HG02884 (cell line): ENCODE results near the gene LHFPL2.
"Not testable (repeated sequence)": the region's sequence is repeated elsewhere in the genome, so short reads cannot be mapped to it uniquely, and the experiment has no call there.

ENCODE experiments used
- ATAC-seq: cut with Tn5 transposase; IDR thresholded peaks from one replicate; pipeline ENCODE4 v1.9.1; 2021; ENCODE audit warnings: mild to moderate bottlenecking, moderate library complexity; ENCODE audit not compliant: unreplicated experiment

The LHFPL2 gene

GRCh38 chr5:78666975-78667374 is 18.4 kb upstream of the LHFPL2 start:
- ATAC-seq, result not testable (repeated sequence)

- no peak for ATAC-seq
Observed at GRCh38 chr5:78666041-78666444, 17.5 kb upstream of the LHFPL2 start.

- no peak for ATAC-seq
Observed at GRCh38 chr5:78665534-78665933, 17.0 kb upstream of the LHFPL2 start.

GRCh38 chr5:78662323-78662722 is 13.8 kb upstream of the LHFPL2 start:
- no peak for ATAC-seq

GRCh38 chr5:78661691-78662090 is 13.1 kb upstream of the LHFPL2 start:
- no peak for ATAC-seq

GRCh38 chr5:78661044-78661443 is 12.5 kb upstream of the LHFPL2 start:
- ATAC-seq, result no peak

- no peak for ATAC-seq
Observed at GRCh38 chr5:78660401-78660800, 11.8 kb upstream of the LHFPL2 start.

DNA sequence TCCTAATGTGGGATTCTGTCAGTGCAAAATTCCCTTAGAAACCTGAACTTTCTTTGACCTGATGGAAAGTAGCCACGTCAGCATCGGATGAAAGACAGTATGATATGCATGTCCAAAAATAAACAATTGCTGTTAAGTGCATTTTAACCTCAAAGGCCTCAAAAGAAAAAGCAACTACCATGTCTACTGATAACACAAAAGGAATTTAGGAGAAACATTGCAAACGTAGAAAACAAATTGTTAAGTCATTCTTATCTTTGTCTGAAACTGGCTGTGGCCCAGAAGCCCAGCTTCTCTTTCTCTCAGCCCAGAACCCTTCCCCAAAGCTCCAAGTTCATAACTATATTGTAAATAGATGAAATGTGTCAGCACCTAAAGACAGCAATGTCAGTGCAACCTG is 11.1 kb upstream of the LHFPL2 start:
- ATAC-seq, result no peak

DNA sequence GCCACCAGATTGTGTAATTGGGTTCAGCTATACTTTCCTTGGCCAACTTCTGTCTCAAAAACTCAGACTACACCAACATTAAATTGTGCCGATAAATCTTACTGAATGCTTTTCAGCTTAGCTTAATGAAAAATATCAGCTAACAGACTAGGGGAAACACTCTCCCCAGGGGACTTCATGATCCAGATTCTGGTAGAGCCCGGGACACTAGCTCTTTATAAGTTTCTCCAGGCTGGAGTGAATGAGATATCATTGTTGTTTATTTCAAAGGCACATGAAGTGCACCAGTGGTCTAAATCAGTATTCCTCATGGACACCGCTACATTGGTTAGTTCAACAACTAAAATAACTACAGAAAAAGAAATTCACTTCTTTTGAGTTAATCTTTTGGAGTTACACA is 10.5 kb upstream of the LHFPL2 start:
- no peak for ATAC-seq

DNA sequence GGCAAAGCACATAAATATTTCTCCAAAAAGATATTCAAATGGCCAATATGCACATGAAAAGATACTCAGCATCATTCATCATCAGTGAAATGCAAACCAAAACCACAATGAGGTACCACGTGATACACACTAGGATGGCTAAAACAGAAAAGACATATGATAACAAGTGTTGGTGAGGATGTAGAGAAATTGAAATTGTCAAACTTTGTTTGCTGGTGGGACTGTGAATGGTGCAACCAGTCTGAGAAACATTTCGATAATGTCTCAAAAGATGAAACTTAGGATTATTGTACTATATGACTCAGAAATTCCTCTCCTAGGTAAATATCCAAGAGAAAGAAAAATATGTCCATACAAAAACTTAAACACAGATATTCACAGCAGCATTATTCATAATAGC is 8.6 kb upstream of the LHFPL2 start:
- ATAC-seq, result no peak

DNA sequence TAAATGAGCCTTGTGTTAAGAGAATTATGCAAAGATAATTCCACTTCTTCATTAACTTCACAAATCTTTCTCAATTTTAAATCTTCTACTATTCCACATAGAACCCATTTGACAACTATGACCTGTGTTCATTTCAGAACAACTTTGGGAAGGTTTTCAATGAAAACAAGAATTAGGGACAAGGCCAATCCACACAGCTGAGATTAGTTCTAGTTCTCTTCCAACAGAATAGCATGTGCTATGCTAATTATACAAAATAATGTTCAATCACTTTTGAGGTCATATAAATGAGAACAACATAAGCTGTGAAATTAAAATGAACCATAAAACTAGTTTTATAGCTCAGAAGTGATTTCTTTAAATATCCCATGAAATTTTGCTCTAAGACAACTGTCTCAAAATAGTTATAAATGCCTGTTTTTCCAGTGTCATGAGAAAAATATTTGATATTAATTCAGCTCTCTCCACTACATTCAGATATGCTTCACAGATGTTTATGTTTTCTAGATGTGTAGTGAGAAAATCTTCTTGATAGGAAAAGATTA is 7.2 kb upstream of the LHFPL2 start:
- no peak for ATAC-seq

DNA sequence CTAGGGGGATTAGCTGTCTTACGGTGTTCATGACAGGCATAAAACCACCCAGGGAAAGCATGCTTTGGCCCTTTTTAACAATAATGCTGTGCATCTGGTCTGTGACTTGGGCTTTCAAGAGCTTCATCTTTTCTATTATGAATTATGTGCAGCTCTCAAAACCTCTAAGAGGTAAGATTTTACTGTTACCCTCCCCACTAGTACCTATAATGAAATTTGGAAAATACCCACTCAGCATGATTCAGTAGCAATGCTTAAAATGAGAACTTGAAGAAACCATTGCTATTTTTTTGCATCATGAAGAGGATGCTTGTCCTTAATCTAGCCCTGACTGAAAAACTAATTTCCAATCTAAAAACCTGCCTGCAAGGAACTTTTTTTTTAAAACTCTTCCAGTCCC is 5.8 kb upstream of the LHFPL2 start:
- no peak for ATAC-seq

DNA sequence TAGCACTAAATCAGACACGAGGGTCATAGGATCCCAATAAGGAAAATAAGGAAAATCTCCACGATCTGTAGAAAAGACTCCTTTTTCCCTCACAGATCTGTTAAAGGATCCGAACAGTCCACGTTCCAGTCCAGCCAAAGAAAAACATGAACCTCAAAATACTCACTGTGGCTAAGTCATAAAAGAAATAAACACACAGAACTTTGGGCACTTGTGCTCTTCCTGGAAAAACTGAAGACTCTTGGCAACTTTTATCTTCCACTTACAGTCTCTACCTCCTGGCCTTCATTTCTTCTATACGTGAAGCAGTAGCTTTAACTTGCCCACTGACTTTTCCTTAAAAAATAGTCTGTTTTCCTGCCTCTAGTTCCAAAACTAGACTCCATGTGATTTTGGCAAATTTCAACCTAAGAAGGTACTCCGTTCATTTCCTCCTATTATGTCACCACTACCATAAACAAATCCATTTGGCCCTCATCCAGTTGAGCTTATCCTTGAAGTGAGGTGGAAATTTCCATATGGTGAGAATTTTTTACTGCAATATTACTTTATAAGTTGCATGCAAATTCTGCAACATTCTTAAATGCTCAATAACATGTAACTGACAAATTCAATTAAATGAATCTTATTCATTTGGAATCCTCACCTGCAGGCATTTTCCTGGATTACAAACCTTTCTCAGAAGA is 5.3 kb upstream of the LHFPL2 start:
- ATAC-seq, result no peak

- ATAC-seq, result no peak
Observed at GRCh38 chr5:78653031-78653430, 4.5 kb upstream of the LHFPL2 start.

- no peak for ATAC-seq
Observed at GRCh38 chr5:78651468-78651867, 2.9 kb upstream of the LHFPL2 start.

DNA sequence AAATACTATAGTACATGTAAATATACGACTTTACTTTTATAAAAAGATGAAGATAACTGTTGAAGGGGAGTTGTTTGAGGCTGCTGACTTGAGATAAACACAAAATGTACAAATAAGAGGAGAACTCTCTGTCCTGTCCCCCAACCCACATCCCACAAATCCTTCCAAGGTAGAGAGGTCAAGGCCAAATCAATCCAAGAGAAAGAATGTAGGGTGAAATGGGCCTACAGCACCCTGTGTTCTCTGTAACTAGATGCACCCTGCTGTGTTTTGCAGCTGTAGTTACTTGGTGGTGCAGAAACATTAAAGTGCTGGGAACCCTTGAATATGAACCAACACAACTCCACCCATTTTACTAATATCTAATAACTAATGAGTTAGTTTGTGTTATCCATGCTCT is 2.0 kb upstream of the LHFPL2 start:
- ATAC-seq, result no peak

DNA sequence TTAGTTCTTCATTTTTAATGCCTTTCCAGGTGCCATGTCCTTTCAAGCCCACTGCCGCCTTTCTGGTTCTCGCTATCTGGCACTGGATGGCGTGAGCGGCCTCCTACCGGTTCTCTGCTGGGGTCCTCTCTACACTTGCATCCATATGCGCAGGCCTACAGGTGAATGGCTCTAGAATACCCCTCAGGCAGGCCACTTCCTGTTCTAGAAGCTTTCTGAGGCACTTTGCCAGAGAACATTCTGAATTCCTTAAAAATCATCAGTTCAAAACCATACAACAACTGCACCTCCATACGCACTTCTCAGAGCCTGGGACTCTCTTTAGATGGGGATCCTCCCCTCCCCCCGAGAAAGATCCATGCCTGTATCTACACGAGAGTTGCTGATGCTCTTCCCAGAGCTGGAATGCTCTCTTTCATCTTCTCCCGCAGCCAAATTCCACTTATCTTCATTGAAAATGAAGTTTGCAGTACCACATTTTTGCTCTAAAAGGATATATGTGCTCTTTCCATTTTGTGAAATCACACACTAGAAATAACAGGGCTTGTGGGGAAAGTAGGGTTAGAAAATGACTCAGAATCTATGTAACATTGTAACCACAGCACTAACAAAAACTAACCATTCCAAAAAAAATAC is 1.4 kb upstream of the LHFPL2 start:
- ATAC-seq, result no peak

DNA sequence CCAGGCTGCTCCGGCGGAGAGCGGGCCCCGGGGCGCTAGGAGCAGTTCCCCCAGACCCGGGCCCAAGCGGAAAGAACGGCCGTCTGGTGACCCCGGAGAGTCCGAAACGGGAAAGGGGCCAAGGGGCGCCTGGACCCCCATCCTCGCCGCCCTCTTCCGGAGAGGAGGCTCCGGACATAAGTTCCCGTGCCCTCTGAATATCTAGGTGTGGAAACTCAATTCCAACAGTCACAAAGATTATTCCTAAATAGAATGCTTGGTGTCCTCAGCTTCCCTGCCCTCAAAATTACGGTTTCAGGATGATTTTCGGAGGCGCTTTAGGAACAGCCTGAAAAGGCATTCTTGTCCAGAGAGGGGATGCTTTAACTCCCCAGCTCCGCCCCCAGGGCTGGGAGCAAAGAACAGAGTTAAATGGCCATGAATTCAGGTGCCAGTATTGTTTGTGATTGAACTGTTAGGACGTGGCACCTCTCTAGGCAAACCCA is 681 bp upstream of the LHFPL2 start:
- no peak for ATAC-seq

- ATAC-seq, result peak; percentile 16
Observed at GRCh38 chr5:78647838-78648358, 674 bp downstream of the LHFPL2 start.

DNA sequence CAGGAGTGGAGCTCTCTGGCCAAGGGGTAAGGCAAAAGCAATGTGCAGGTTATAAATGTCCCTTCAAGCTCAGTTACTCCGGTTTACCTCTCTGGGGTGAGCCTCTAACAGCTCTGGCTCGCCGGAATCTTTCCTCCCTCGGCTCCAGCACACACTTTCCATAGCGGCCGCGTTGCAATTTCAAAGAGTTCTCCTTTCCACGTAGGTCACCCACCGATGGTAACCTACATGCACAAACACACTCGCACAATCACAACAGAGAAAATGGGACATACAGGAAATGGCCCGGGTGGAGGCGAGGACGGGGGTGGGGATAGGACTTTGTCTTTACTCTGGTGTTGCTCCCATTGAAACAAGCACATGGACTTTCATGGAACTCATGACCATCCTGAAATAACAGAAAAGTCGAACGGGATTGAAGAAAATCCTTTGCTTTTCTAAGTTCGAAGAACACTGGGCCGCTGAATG is 1.2 kb downstream of the LHFPL2 start:
- no peak for ATAC-seq

GRCh38 chr5:78644741-78645300 is 3.8 kb downstream of the LHFPL2 start:
- ATAC-seq, result no peak

- ATAC-seq, result no peak
Observed at GRCh38 chr5:78644129-78644528, 4.4 kb downstream of the LHFPL2 start.
